Measurements from ENCODE around the gene WBP2NL.

WBP2NL gene

DNA sequence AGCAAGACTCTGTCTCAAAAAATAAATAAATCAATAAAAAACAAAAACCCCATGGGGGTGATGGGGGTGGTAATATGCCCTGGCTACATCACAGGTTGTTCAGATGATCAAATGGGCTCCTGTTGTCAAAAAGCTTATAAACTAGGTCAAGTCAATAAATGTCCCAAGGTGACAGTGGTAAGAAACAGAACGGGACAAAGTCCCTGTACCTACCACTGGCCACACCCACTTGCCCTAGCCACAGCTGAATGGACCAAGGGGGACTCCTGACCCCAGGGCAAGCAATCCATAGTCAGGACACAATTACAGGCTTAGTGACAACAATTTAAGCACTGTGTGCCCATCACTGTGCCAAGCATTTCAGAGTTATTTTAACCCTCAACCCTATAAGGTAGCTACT lies 66.0 kb downstream of the WBP2NL start:
- TF ChIP-seq, protein P1, sequence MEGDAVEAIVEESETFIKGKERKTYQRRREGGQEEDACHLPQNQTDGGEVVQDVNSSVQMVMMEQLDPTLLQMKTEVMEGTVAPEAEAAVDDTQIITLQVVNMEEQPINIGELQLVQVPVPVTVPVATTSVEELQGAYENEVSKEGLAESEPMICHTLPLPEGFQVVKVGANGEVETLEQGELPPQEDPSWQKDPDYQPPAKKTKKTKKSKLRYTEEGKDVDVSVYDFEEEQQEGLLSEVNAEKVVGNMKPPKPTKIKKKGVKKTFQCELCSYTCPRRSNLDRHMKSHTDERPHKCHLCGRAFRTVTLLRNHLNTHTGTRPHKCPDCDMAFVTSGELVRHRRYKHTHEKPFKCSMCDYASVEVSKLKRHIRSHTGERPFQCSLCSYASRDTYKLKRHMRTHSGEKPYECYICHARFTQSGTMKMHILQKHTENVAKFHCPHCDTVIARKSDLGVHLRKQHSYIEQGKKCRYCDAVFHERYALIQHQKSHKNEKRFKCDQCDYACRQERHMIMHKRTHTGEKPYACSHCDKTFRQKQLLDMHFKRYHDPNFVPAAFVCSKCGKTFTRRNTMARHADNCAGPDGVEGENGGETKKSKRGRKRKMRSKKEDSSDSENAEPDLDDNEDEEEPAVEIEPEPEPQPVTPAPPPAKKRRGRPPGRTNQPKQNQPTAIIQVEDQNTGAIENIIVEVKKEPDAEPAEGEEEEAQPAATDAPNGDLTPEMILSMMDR (IDR thresholded peaks at IDR 0.05), result no peak
- Histone ChIP-seq H3K4me3 (ENCODE audit: low read depth, low read length) (no peak overlapping the region), H3K36me3 (ENCODE audit: control insufficient read depth, insufficient read depth, low read length) (no peaks in the 10 kb centered on the region), H3K9me3 (ENCODE audit: control insufficient read depth, low read length) (no peaks in the 10 kb centered on the region), H2AFZ (no peak overlapping the region), H3K79me2 (no peaks in the 10 kb centered on the region), H3K4me1 (no peaks in the 10 kb centered on the region), H3K27me3 (ENCODE audit: control insufficient read depth, insufficient read depth, low read length) (no peaks in the 10 kb centered on the region), H3K4me2 (ENCODE audit: low read length) (no peak overlapping the region), H3K9ac (no peak overlapping the region), H3K27ac (no peak overlapping the region)

DNA sequence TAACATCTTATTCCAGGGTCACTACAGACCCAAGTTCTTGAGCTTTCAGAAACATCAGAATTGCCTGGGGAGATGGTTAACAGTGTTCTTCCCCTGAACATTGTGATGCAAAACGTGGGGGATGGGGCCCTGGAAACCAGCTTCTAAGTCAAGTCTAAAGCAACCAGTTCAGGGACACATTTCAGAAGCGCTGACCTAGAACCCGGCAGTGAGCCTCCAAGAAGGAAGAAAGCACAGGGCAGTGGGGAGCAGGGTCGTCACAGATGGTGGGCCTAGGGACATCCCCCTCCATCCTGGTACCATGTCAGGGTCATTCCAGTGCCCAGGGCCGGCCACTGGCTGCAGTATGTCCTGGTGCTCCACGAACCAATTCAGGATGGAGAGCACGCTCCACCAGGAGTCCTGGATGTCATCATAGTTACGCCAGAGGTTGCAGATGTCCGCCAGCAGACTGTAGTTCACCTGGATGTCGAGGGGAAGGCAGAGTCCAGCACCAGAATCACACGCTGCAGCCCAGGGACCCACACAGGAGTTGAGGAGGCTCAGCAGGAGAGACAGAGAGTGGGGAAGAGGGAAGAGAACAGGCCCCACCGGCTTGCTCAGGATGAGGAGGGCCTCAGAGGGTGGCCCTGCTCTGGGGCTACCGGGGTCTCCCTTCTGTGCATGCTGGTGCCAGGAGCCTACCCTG lies 67.0 kb downstream of the WBP2NL start:
- Histone ChIP-seq H3K4me1 (peaks cover 2% of the 10 kb centered on the region), H3K36me3 (ENCODE audit: control insufficient read depth, insufficient read depth, low read length) (no peaks in the 10 kb centered on the region), H3K9me3 (ENCODE audit: control insufficient read depth, low read length) (no peaks in the 10 kb centered on the region), H2AFZ (no peak overlapping the region), H3K4me3 (ENCODE audit: low read depth, low read length) (no peak overlapping the region), H3K27ac (no peak overlapping the region), H3K79me2 (no peaks in the 10 kb centered on the region), H3K4me2 (ENCODE audit: low read length) (no peak overlapping the region), H3K27me3 (ENCODE audit: control insufficient read depth, insufficient read depth, low read length) (no peaks in the 10 kb centered on the region), H3K9ac (no peak overlapping the region)
- TF ChIP-seq, protein P1 (IDR thresholded peaks at IDR 0.05), result no peak

DNA sequence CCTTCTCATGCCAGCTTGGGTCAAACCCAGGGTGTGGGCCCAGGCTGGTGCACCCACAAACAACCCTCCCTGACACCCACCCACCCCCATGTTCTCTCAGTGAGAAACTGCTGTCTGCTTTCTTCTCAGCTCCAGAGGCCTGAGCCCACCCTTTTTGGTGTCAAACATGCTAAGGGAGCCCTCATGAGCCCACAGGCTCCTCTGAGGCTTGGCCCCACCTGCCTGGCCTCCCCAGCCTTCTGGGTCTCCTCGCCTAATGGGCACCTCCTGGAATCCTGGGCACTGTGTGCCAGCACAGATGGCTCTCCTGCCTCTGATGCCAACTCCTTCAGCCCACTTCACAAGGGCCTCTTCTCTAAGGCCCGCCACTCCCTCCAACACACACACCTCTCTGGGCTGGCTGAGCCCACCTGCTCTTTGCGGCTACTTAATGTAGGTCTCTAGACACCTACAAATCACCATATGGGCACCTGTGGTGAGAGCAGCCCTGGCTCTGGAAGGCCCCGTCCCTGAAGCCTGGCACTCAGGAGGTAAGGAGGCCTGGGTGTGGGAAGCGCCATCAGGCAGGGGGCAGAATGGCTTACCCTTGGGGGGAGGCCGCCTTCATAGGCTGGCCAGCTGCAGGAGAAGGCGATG lies 67.7 kb downstream of the WBP2NL start:
- Histone ChIP-seq H3K4me1 (peaks cover 4% of the 10 kb centered on the region), H3K27ac (no peak overlapping the region), H3K9me3 (ENCODE audit: control insufficient read depth, low read length) (no peaks in the 10 kb centered on the region), H2AFZ (no peak overlapping the region), H3K4me2 (ENCODE audit: low read length) (no peak overlapping the region), H3K79me2 (no peaks in the 10 kb centered on the region), H3K4me3 (ENCODE audit: low read depth, low read length) (no peak overlapping the region), H3K9ac (no peak overlapping the region), H3K27me3 (ENCODE audit: control insufficient read depth, insufficient read depth, low read length) (no peaks in the 10 kb centered on the region), H3K36me3 (ENCODE audit: control insufficient read depth, insufficient read depth, low read length) (no peaks in the 10 kb centered on the region)
- TF ChIP-seq, protein P1 (IDR thresholded peaks at IDR 0.05), result no peak

DNA sequence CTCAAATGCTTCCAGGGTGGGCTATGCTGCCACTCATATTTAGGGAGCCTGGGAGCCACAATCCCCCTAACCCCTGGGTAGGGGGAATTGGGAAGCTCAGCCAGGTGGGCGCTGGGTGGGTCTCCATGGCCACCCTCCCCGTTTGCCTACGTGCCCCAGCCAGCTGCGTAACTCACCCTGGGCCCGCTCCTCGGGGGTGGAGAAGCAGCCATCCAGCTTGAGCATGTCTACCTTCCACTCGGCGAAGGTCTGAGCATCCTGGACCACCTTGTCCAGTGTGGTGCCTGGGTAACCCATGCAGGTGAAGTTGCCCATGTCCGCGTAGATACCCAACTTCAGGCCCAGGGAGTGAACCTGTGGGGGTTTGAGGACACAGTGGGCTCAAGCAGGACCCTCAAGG lies 68.3 kb downstream of the WBP2NL start:
- Histone ChIP-seq H3K4me2 (ENCODE audit: low read length) (no peak overlapping the region), H3K27ac (no peak overlapping the region), H2AFZ (no peak overlapping the region), H3K36me3 (ENCODE audit: control insufficient read depth, insufficient read depth, low read length) (no peaks in the 10 kb centered on the region), H3K4me1 (peaks cover 8% of the 10 kb centered on the region), H3K9ac (no peak overlapping the region), H3K27me3 (ENCODE audit: control insufficient read depth, insufficient read depth, low read length) (no peaks in the 10 kb centered on the region), H3K9me3 (ENCODE audit: control insufficient read depth, low read length) (no peaks in the 10 kb centered on the region), H3K79me2 (no peaks in the 10 kb centered on the region), H3K4me3 (ENCODE audit: low read depth, low read length) (no peak overlapping the region)
- TF ChIP-seq, protein P1 (IDR thresholded peaks at IDR 0.05), result no peak
